H1 (cell line): ENCODE results near the gene EPB41L4A. TPM values are rescaled to one million over a fixed set of nuclear protein-coding genes. Genes with fewer than 3 reads are reported as not detected.

ENCODE experiments used
- CTCF ChIA-PET: fragments of 300-600 bp; sonication (Branson Sonifier 250); formaldehyde crosslinking; loops from one replicate; lab custom pipeline; 2021; ENCODE audit not compliant: partially characterized antibody; lab: Charles Lee
- POLR2A ChIA-PET: fragments of 300-600 bp; sonication (Branson Sonifier 250); formaldehyde crosslinking; loops from one replicate; lab custom pipeline; 2021; ENCODE audit warnings: inconsistent platforms; ENCODE audit not compliant: partially characterized antibody; lab: Charles Lee
- DNase-seq, 2 experiments: peaks; one replicate each; pipeline versions ENCODE4 v3.0.0 to v3.0.0-alpha.2; 2010 to 2022; ENCODE audit warnings: low spot score in 2 of 2, low read depth in 1 of 2, mixed read lengths in 1 of 2
- FAIRE-seq: peaks from 2 replicates; lab custom pipeline; 2011; peaks lifted over from hg19 to GRCh38; lab: Jason Lieb, UNC
- H2AFZ ChIP-seq: 2 replicates; pipeline ENCODE4 v1.8.1; 2012; ENCODE audit warnings: low read length, inconsistent platforms
- H2AK5ac ChIP-seq: 2 replicates; pipeline ENCODE4 v1.6.1; 2013; ENCODE audit warnings: low read depth, low read length
- H2BK120ac ChIP-seq: replicated peaks from 2 replicates; pipeline ENCODE3; 2013; ENCODE audit warnings: low read depth, low read length, inconsistent platforms
- H2BK12ac ChIP-seq: 2 replicates; pipeline ENCODE4 v1.6.1; 2013; ENCODE audit warnings: low read depth, low read length
- H2BK15ac ChIP-seq: 2 replicates; pipeline ENCODE4 v1.6.1; 2013; ENCODE audit warnings: low read length
- H2BK20ac ChIP-seq: 2 replicates; pipeline ENCODE4 v1.6.1; 2013; ENCODE audit warnings: low read length
- H2BK5ac ChIP-seq: 2 replicates; pipeline ENCODE4 v1.6.1; 2013; ENCODE audit warnings: low read depth, low read length
- H3K14ac ChIP-seq: 2 replicates; pipeline ENCODE4 v1.6.1; 2013; ENCODE audit warnings: inconsistent platforms; ENCODE audit not compliant: insufficient read length
- H3K18ac ChIP-seq: 2 replicates; pipeline ENCODE4 v1.6.1; 2013; ENCODE audit warnings: low read length; ENCODE audit errors: extremely low read depth
- H3K23ac ChIP-seq: 2 replicates; pipeline ENCODE4 v1.6.1; 2013; ENCODE audit warnings: inconsistent platforms; ENCODE audit not compliant: insufficient read length
- H3K23me2 ChIP-seq: 2 replicates; pipeline ENCODE4 v1.6.1; 2013; ENCODE audit warnings: low read depth, low read length
- H3K27ac ChIP-seq: 2 replicates; pipeline ENCODE4 v1.6.1; 2011; ENCODE audit warnings: low read depth, low read length, inconsistent platforms
- H3K27me3 ChIP-seq, 4 experiments: replicated peaks in 1 of 4; 1 replicate in 1 of 4; 2 replicates in 3 of 4; pipeline versions ENCODE4 v1.6.1 to v1.8.1; 2011 to 2013; ENCODE audit warnings: low read length in 3 of 4, mild to moderate bottlenecking in 3 of 4, inconsistent platforms in 2 of 4, mixed read lengths in 2 of 4, moderate library complexity in 1 of 4; ENCODE audit not compliant: control insufficient read depth in 3 of 4, insufficient read depth in 3 of 4; ENCODE audit errors: extremely low read depth in 1 of 4
- H3K36me3 ChIP-seq, 4 experiments: 2 replicates each; pipeline versions ENCODE4 v1.6.1 to v1.8.1; 2011 to 2013; ENCODE audit warnings: mild to moderate bottlenecking in 4 of 4, low read length in 3 of 4, moderate library complexity in 2 of 4, control low read depth in 1 of 4, inconsistent platforms in 1 of 4; ENCODE audit not compliant: insufficient read depth in 4 of 4, control insufficient read depth in 2 of 4
- H3K4ac ChIP-seq: replicated peaks from 2 replicates; pipeline ENCODE3; 2013; ENCODE audit warnings: low read length, low read depth, mixed read lengths, inconsistent platforms; ENCODE audit not compliant: insufficient read length
- H3K4me1 ChIP-seq, 4 experiments: replicated peaks in 1 of 4; 1 replicate in 1 of 4; 2 replicates in 3 of 4; pipeline versions ENCODE4 v1.6.1 to v1.8.1; 2011 to 2013; ENCODE audit warnings: low read length in 3 of 4, inconsistent platforms in 2 of 4, mixed read lengths in 1 of 4; ENCODE audit not compliant: insufficient read depth in 4 of 4, control insufficient read depth in 3 of 4
- H3K4me2 ChIP-seq, 2 experiments: 2 replicates each; pipeline versions ENCODE4 v1.6.1 to v1.8.1; 2011 to 2013; ENCODE audit warnings: low read depth in 2 of 2, low read length in 2 of 2, control low read depth in 1 of 2, inconsistent platforms in 1 of 2, mild to moderate bottlenecking in 1 of 2; ENCODE audit not compliant: insufficient read depth in 1 of 2
- H3K4me3 ChIP-seq, 4 experiments: fragments of 200-600, 300-600 bp in 1 of 4; sonication (generic), shearing (Covaris generic), sonication (Bioruptor Twin) in 1 of 4; 2 replicates each; pipeline versions ENCODE4 v1.5.1 to v1.8.1; 2011 to 2016; ENCODE audit warnings: low read length in 4 of 4, low read depth in 3 of 4, control low read depth in 2 of 4, inconsistent platforms in 2 of 4, mild to moderate bottlenecking in 2 of 4, mixed read lengths in 1 of 4, moderate library complexity in 1 of 4; ENCODE audit not compliant: insufficient read depth in 2 of 4; ENCODE audit errors: extremely low read depth in 1 of 4
- H3K56ac ChIP-seq: replicated peaks from 2 replicates; pipeline ENCODE3; 2013; ENCODE audit warnings: low read depth, mild to moderate bottlenecking, mixed read lengths, low read length, inconsistent platforms; ENCODE audit not compliant: insufficient read length
- H3K79me1 ChIP-seq: 2 replicates; pipeline ENCODE4 v1.6.1; 2013; ENCODE audit warnings: low read depth, low read length, control low read depth
- H3K79me2 ChIP-seq, 2 experiments: 2 replicates each; pipeline versions ENCODE4 v1.6.1 to v1.8.1; 2012 to 2013; ENCODE audit warnings: low read length in 2 of 2, mild to moderate bottlenecking in 2 of 2, inconsistent platforms in 1 of 2; ENCODE audit not compliant: insufficient read depth in 2 of 2, control insufficient read depth in 1 of 2
- H3K9ac ChIP-seq, 4 experiments: replicated peaks in 1 of 4; 1 replicate in 1 of 4; 2 replicates in 3 of 4; pipeline versions ENCODE4 v1.6.1 to v1.8.1; 2011 to 2013; ENCODE audit warnings: low read depth in 3 of 4, low read length in 3 of 4, control low read depth in 2 of 4, mild to moderate bottlenecking in 2 of 4, moderate library complexity in 2 of 4, inconsistent platforms in 1 of 4; ENCODE audit errors: extremely low read depth in 1 of 4
- H3K9me3 ChIP-seq, 2 experiments: 2 replicates each; pipeline versions ENCODE4 v1.6.1 to v1.8.1; 2012 to 2013; ENCODE audit warnings: mild to moderate bottlenecking in 2 of 2, moderate library complexity in 2 of 2, control low read depth in 1 of 2, inconsistent platforms in 1 of 2, low read depth in 1 of 2, low read length in 1 of 2, mixed read lengths in 1 of 2; ENCODE audit not compliant: insufficient read depth in 2 of 2
- H4K20me1 ChIP-seq, 2 experiments: replicated peaks in 1 of 2; 2 replicates each; pipeline versions ENCODE3 to v1.8.1; 2011 to 2013; ENCODE audit warnings: inconsistent platforms in 2 of 2, low read length in 2 of 2, mild to moderate bottlenecking in 1 of 2; ENCODE audit not compliant: insufficient read depth in 2 of 2, control insufficient read depth in 1 of 2
- H4K5ac ChIP-seq: 2 replicates; pipeline ENCODE4 v1.6.1; 2013; ENCODE audit warnings: low read length, low read depth, mixed read lengths, inconsistent platforms; ENCODE audit not compliant: insufficient read length
- H4K8ac ChIP-seq: 2 replicates; pipeline ENCODE4 v1.8.0; 2013; ENCODE audit warnings: mild to moderate bottlenecking, moderate library complexity, low read length, inconsistent platforms; ENCODE audit not compliant: insufficient read depth; ENCODE audit errors: extremely low read depth
- H4K91ac ChIP-seq: replicated peaks from 2 replicates; pipeline ENCODE3; 2013; ENCODE audit warnings: low read length, mixed read lengths, inconsistent platforms; ENCODE audit not compliant: insufficient read length
- CBX5 ChIP-seq: fragments of 300-800, 300-1000 bp; sonication (generic); IDR thresholded peaks from 2 replicates; pipeline ENCODE4 v1.7.1; 2016; ENCODE audit warnings: antibody characterized with exemption, low read length, low read depth
- CREB1 ChIP-seq: IDR thresholded peaks from 2 replicates; pipeline ENCODE4 v1.6.1; 2012; ENCODE audit warnings: inconsistent platforms
- HDAC6 ChIP-seq: IDR thresholded peaks from one replicate; pipeline ENCODE4 v1.7.1; 2012; ENCODE audit warnings: low read depth, mild to moderate bottlenecking, inconsistent platforms, low read length, moderate library complexity
- RAD21 ChIP-seq, 2 experiments: IDR thresholded peaks in 1 of 2; conservative IDR thresholded peaks in 1 of 2; 2 replicates each; pipeline ENCODE4 v1.6.1; 2011; ENCODE audit warnings: low read depth in 2 of 2, low read length in 2 of 2, improper control_type of control experiment in 1 of 2, inconsistent platforms in 1 of 2, mild to moderate bottlenecking in 1 of 2, moderate library complexity in 1 of 2
- RXRA ChIP-seq: IDR thresholded peaks from 2 replicates; pipeline ENCODE4 v1.6.1; 2011; ENCODE audit warnings: low read depth, mild to moderate bottlenecking, low read length, moderate library complexity; ENCODE audit not compliant: insufficient read depth
- SP4 ChIP-seq: IDR thresholded peaks from 2 replicates; pipeline ENCODE4 v1.6.1; 2012; ENCODE audit warnings: low read length, inconsistent platforms
- USF2 ChIP-seq: IDR thresholded peaks from 2 replicates; pipeline ENCODE4 v1.6.1; 2011; ENCODE audit warnings: low read length, improper control_type of control experiment
- WGBS, 2 experiments: shearing (Covaris generic) in 1 of 2; methylation state at CpG; one replicate each; pipeline versions ENCODE4 v1.1.6 to v1.1.7; 2013 to 2015; ENCODE audit warnings: low lambda C conversion rate in 2 of 2, mixed read lengths in 2 of 2, inconsistent platforms in 1 of 2, low coverage in 1 of 2, missing lambda C conversion rate in 1 of 2; ENCODE audit not compliant: insufficient replicate concordance in 2 of 2, insufficient coverage in 1 of 2, insufficient read length in 1 of 2; ENCODE audit errors: extremely low coverage in 1 of 2, missing lambda C conversion rate in 1 of 2; 5-methylcytosine and 5-hydroxymethylcytosine counted together
- polyA plus RNA-seq, 7 experiments: library from polyadenylated mRNA; depleted of rRNA in 3 of 7; stranded (reverse) in 5 of 7; unstranded in 2 of 7; fragments of >200 nt in 5 of 7; fragments of 200-250 nt in 2 of 7; gene quantifications; 1 replicate in 5 of 7; 2 replicates in 1 of 7; 4 replicates in 1 of 7; pipeline versions ENCODE4 v1.2.1 to v1.2.3, GENCODE V29; 2011 to 2013; ENCODE audit warnings: missing spikeins in 2 of 7, mixed read lengths in 2 of 7
- total RNA-seq: library from RNA; stranded (reverse); fragmentation: NEBNext Ultra II Directional; extraction: Animal tissue kit (Norgen Biotek cat#: 25700); gene quantifications from 2 replicates; pipeline ENCODE4 v1.2.1, GENCODE V29; 2021
- TF ChIP-seq, protein P1 (sequence below): IDR thresholded peaks from 2 replicates; pipeline ENCODE4 v1.6.1; 2011; ENCODE audit warnings: low read depth, mild to moderate bottlenecking, low read length; ENCODE audit not compliant: insufficient read depth

Gene EPB41L4A
- total and polyA plus RNA-seq, 2 of the 8 experiments (the other 6 are each of a cell fraction or from before 2014, with no cell fraction given): 1.6 to 4.6 TPM

DNA sequence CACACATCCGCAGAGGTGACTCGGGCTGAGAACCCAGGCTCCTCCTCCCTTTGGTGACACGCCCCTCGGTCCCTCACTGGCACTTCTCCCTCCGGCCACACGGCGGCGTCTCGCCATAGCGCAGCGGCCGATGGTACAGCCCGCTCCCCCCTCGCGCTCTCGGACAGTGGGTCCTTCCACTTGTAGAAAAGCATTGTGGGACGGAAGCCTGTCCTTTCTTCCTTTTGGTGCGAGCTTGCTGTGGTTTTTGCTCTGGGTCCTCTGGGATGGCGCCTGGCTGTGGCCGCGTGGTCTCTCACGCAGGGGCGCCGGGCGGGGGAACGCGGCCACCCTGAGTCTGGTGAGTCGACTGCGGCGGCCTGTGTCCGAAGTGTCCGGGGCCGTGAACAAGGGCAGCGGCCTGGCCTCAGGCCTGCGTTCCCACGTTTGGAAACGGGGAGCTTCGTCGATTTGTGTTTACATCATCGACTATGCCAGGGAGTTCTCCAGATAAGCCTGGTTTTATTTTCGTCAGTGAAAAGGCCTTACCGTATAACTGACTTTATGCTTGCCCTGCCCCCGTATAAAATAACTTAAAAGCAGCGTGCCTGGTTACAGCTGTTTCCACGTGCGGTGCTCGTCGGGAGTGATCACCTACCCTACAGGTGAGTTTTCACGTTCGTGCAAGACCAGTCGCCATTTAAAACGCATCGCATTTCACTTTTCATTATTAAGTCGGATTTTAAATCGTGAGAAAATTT, 258.3 kb downstream of the EPB41L4A start:
- Histone ChIP-seq H2AFZ (peak overlapping the region; percentile 81; the same call in 1 of the 2 replicates), H3K23me2 (peaks cover 6% of the 10 kb centered on the region; the same call in 1 of the 2 replicates), H3K79me2 (peaks cover 8 to 26% of the 10 kb centered on the region in 2 experiments), H3K79me1 (no peaks in the 10 kb centered on the region; the same call in 1 of the 2 replicates), H2BK15ac (no peak overlapping the region), H3K27me3 (no peaks in the 10 kb centered on the region), H2BK20ac (no peak overlapping the region), H4K91ac (peak overlapping the region; percentile 45), H2BK120ac (no peak overlapping the region), H4K20me1 (peaks cover 3 to 7% of the 10 kb centered on the region in 2 experiments), H2BK12ac (peak overlapping the region; percentile 56; the same call in 1 of the 2 replicates), H3K4me1 (peaks cover 3 to 10% (median 3%) of the 10 kb centered on the region in 4 experiments; a peak in 4 of 7 replicates), H3K9ac (peak overlapping the region; percentile 90 to 98 (median 98)), H4K8ac (peak overlapping the region; percentile 99; the same call in 1 of the 2 replicates), H3K27ac (peak overlapping the region; percentile 91), H3K18ac (peak overlapping the region; percentile 86), H3K4ac (peak overlapping the region; percentile 87), H2AK5ac (peak overlapping the region; percentile 78; the same call in 1 of the 2 replicates), H3K23ac (no peak overlapping the region), H3K14ac (no peak overlapping the region), H3K4me3 (peak overlapping the region; percentile 86 to 99 (median 96)), H3K9me3 (no peaks in the 10 kb centered on the region), H3K36me3 (peaks cover 23 to 45% (median 33%) of the 10 kb centered on the region in 4 experiments), H4K5ac (peak overlapping the region; percentile 77), H3K4me2 (peak overlapping the region; percentile 81 to 93), H2BK5ac (peak overlapping the region; percentile 89), H3K56ac (peak overlapping the region; percentile 55)
- ChIA-PET POLR2A (interaction anchor here (0.7 to 8.4 kb wide), 20 partner anchors 9 to 1445 kb away, joined by 3 to 76 read pairs (median 4); partner anchors contain the start of genes EPB41L4A and STARD4), CTCF (interaction anchor here (0.6 to 4.2 kb wide), 17 partner anchors 14 to 631 kb away, joined by 3 to 23 read pairs (median 4); no protein-coding TSS in a partner anchor)
- DNase-seq (peak; percentile 70 to 98), FAIRE-seq (peak; percentile 32)
- 2% methylated on average over 53 of the region's 55 CpGs; no CpG with 5 or more reads in 1 of the 2 experiments for WGBS, 2 experiments
- peak; percentile 41 to 53 for TF ChIP-seq RAD21 (IDR thresholded peaks at IDR 0.05 in 1 of 2, conservative IDR thresholded peaks at IDR 0.05 in 1 of 2; ENCODE audit: low read depth in 2 of 2, low read length in 2 of 2)
- no peak for TF ChIP-seq USF2
- TF ChIP-seq, protein P1, sequence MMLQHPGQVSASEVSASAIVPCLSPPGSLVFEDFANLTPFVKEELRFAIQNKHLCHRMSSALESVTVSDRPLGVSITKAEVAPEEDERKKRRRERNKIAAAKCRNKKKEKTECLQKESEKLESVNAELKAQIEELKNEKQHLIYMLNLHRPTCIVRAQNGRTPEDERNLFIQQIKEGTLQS: 0 out of 2 replicates have a peak, but pooled peaks have one; percentile 33
- no peak for TF ChIP-seq CBX5
- TF ChIP-seq SP4: no peak
- no peak for TF ChIP-seq RXRA
- TF ChIP-seq CREB1: peak; percentile 74
- TF ChIP-seq HDAC6: no peak
